H1 (cell line): ENCODE data around the gene DNAJB5. TPM values are rescaled to one million over a fixed set of nuclear protein-coding genes. Genes with fewer than 3 reads are reported as not detected.

Source experiments
- CREB1 ChIP-seq: IDR thresholded peaks from 2 replicates; pipeline ENCODE4 v1.6.1; 2012; ENCODE audit warnings: inconsistent platforms
- polyA plus RNA-seq, 7 experiments: library from polyadenylated mRNA; depleted of rRNA in 3 of 7; stranded (reverse) in 5 of 7; unstranded in 2 of 7; fragments of >200 nt in 5 of 7; fragments of 200-250 nt in 2 of 7; gene quantifications; 1 replicate in 5 of 7; 2 replicates in 1 of 7; 4 replicates in 1 of 7; pipeline versions ENCODE4 v1.2.1 to v1.2.3, GENCODE V29; 2011 to 2013; ENCODE audit warnings: missing spikeins in 2 of 7, mixed read lengths in 2 of 7
- total RNA-seq: library from RNA; stranded (reverse); fragmentation: NEBNext Ultra II Directional; extraction: Animal tissue kit (Norgen Biotek cat#: 25700); gene quantifications from 2 replicates; pipeline ENCODE4 v1.2.1, GENCODE V29; 2021
- TF ChIP-seq, protein P1 (sequence below): fragments of 300-600 bp; sonication (generic); IDR thresholded peaks from 2 replicates; pipeline ENCODE4 v1.7.1; 2012; ENCODE audit warnings: low read length, moderate library complexity, mild to moderate bottlenecking, inconsistent platforms; ENCODE audit not compliant: insufficient replicate concordance

Gene DNAJB5
- total and polyA plus RNA-seq, 2 of the 8 experiments (the other 6 are each of a cell fraction or from before 2014, with no cell fraction given), result 25.0 to 34.1 TPM

DNA sequence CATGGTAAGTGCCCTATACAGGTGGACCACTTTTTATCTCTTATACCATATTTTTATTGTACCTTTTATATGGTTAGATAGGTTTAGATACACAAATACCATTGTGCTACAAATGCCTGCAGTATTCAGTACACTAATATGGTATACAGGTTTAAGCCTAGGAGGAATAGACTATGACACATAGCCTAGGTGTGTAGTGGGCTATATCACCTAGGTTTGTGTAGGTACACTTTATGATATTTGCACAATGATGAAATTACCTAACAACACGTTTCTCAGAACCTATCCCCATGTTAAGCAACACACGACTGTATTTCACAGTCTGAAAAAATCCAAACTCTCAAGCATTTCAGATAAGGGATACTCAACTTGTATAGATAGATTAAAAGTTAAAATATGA, 41.1 kb upstream of the DNAJB5 start (continued):
- TF ChIP-seq, protein P1, sequence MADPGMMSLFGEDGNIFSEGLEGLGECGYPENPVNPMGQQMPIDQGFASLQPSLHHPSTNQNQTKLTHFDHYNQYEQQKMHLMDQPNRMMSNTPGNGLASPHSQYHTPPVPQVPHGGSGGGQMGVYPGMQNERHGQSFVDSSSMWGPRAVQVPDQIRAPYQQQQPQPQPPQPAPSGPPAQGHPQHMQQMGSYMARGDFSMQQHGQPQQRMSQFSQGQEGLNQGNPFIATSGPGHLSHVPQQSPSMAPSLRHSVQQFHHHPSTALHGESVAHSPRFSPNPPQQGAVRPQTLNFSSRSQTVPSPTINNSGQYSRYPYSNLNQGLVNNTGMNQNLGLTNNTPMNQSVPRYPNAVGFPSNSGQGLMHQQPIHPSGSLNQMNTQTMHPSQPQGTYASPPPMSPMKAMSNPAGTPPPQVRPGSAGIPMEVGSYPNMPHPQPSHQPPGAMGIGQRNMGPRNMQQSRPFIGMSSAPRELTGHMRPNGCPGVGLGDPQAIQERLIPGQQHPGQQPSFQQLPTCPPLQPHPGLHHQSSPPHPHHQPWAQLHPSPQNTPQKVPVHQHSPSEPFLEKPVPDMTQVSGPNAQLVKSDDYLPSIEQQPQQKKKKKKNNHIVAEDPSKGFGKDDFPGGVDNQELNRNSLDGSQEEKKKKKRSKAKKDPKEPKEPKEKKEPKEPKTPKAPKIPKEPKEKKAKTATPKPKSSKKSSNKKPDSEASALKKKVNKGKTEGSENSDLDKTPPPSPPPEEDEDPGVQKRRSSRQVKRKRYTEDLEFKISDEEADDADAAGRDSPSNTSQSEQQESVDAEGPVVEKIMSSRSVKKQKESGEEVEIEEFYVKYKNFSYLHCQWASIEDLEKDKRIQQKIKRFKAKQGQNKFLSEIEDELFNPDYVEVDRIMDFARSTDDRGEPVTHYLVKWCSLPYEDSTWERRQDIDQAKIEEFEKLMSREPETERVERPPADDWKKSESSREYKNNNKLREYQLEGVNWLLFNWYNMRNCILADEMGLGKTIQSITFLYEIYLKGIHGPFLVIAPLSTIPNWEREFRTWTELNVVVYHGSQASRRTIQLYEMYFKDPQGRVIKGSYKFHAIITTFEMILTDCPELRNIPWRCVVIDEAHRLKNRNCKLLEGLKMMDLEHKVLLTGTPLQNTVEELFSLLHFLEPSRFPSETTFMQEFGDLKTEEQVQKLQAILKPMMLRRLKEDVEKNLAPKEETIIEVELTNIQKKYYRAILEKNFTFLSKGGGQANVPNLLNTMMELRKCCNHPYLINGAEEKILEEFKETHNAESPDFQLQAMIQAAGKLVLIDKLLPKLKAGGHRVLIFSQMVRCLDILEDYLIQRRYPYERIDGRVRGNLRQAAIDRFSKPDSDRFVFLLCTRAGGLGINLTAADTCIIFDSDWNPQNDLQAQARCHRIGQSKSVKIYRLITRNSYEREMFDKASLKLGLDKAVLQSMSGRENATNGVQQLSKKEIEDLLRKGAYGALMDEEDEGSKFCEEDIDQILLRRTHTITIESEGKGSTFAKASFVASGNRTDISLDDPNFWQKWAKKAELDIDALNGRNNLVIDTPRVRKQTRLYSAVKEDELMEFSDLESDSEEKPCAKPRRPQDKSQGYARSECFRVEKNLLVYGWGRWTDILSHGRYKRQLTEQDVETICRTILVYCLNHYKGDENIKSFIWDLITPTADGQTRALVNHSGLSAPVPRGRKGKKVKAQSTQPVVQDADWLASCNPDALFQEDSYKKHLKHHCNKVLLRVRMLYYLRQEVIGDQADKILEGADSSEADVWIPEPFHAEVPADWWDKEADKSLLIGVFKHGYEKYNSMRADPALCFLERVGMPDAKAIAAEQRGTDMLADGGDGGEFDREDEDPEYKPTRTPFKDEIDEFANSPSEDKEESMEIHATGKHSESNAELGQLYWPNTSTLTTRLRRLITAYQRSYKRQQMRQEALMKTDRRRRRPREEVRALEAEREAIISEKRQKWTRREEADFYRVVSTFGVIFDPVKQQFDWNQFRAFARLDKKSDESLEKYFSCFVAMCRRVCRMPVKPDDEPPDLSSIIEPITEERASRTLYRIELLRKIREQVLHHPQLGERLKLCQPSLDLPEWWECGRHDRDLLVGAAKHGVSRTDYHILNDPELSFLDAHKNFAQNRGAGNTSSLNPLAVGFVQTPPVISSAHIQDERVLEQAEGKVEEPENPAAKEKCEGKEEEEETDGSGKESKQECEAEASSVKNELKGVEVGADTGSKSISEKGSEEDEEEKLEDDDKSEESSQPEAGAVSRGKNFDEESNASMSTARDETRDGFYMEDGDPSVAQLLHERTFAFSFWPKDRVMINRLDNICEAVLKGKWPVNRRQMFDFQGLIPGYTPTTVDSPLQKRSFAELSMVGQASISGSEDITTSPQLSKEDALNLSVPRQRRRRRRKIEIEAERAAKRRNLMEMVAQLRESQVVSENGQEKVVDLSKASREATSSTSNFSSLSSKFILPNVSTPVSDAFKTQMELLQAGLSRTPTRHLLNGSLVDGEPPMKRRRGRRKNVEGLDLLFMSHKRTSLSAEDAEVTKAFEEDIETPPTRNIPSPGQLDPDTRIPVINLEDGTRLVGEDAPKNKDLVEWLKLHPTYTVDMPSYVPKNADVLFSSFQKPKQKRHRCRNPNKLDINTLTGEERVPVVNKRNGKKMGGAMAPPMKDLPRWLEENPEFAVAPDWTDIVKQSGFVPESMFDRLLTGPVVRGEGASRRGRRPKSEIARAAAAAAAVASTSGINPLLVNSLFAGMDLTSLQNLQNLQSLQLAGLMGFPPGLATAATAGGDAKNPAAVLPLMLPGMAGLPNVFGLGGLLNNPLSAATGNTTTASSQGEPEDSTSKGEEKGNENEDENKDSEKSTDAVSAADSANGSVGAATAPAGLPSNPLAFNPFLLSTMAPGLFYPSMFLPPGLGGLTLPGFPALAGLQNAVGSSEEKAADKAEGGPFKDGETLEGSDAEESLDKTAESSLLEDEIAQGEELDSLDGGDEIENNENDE, result no peak
- no peak for TF ChIP-seq CREB1
